ENCODE results near the gene ANKRD36C.
"Not testable (repeated sequence)": the region's sequence is repeated elsewhere in the genome, so short reads cannot be mapped to it uniquely, and the experiment has no call there.

DNA sequence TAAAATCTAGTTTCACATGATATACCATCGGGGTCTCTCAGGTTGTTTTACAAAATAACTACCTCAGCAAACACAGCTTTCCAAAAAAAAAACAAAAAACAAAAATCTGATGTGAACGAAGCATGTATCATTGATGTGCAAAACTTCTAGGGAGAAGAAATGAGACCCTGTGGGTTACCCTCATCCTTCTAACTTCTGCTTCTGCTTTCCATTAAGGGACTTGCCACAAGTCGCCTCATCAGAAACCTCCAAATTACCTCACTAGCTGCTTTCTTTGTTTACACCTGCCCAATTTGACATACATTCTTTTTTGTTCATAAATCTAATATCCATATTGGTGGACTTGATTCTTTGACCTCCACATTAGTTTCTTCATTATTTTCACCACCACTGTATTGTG, 60.9 kb downstream of the ANKRD36C start:
- TF ChIP-seq, protein P1, sequence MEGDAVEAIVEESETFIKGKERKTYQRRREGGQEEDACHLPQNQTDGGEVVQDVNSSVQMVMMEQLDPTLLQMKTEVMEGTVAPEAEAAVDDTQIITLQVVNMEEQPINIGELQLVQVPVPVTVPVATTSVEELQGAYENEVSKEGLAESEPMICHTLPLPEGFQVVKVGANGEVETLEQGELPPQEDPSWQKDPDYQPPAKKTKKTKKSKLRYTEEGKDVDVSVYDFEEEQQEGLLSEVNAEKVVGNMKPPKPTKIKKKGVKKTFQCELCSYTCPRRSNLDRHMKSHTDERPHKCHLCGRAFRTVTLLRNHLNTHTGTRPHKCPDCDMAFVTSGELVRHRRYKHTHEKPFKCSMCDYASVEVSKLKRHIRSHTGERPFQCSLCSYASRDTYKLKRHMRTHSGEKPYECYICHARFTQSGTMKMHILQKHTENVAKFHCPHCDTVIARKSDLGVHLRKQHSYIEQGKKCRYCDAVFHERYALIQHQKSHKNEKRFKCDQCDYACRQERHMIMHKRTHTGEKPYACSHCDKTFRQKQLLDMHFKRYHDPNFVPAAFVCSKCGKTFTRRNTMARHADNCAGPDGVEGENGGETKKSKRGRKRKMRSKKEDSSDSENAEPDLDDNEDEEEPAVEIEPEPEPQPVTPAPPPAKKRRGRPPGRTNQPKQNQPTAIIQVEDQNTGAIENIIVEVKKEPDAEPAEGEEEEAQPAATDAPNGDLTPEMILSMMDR (IDR thresholded peaks at IDR 0.05): not testable (repeated sequence)
- not testable (repeated sequence) for TF ChIP-seq POLR2A (IDR thresholded peaks at IDR 0.05)

Data from esophagus squamous epithelium (tissue), 4 donors.